ENCODE data around the gene PPID.
A peak's percentile ranks its signal among the peaks of the same experiment; 100 is the strongest.
"Not testable (repeated sequence)": the region's sequence is repeated elsewhere in the genome, so short reads cannot be mapped to it uniquely, and the experiment has no call there.

Gene PPID

GRCh38 chr4:158676076-158676475 is 47.1 kb downstream of the PPID start:
- DNase-seq, result no peak
- intact Hi-C loops (cut with DNase I), result no loop called here

DNA sequence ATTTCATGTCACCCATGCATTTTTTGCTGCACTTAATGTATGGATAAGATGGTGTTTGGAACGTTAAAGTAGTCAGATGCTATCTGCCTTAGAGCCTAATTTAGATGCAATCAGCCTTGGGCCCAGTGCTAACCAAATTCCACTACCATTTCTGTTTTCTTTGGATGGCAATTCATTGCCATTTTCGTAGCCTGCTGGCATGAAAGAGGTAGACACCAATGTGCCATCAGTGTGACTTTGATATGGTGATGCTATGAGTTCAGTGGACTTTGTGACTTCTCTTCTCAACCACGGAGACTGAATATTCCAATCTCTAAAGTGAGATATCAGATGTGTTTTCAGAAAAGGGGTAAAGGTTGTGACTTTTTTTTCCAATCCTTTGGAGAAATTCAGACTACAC is 49.6 kb downstream of the PPID start:
- no peak for DNase-seq
- intact Hi-C loops (cut with DNase I), result loop anchor here (5.0 kb wide), 1 partner anchor 481 kb away; no protein-coding TSS in a partner anchor

- intact Hi-C loops (cut with DNase I), result loop anchor here (5.0 kb wide), 1 partner anchor 480 kb away; no protein-coding TSS in a partner anchor
- DNase-seq, result peak; percentile 97 to 100 (median 99)
Measured at GRCh38 chr4:158671915-158672806, 51.0 kb downstream of the PPID start, which contains the start of gene ETFDH. Gene ETFDH, plus strand, starts transcription at chr4:158672296. Its CDS starts 161 bp downstream, at chr4:158672457.

- no peak for DNase-seq
- intact Hi-C loops (cut with DNase I), result loop anchor here (5.0 kb wide), 1 partner anchor 479 kb away; no protein-coding TSS in a partner anchor
Measured at GRCh38 chr4:158671665-158671914, 51.6 kb downstream of the PPID start, which contains the start of gene C4orf46. Gene C4orf46, minus strand, starts transcription at chr4:158671887. Its CDS starts 86 bp downstream, at chr4:158671801.

- intact Hi-C loops (cut with DNase I), result loop anchor here (5.0 kb wide), 1 partner anchor 479 kb away; no protein-coding TSS in a partner anchor
- DNase-seq, result peak in 41 of 42 donors; percentile 5 to 84 (median 60)
Measured at GRCh38 chr4:158670975-158671664, 52.1 kb downstream of the PPID start.

DNA sequence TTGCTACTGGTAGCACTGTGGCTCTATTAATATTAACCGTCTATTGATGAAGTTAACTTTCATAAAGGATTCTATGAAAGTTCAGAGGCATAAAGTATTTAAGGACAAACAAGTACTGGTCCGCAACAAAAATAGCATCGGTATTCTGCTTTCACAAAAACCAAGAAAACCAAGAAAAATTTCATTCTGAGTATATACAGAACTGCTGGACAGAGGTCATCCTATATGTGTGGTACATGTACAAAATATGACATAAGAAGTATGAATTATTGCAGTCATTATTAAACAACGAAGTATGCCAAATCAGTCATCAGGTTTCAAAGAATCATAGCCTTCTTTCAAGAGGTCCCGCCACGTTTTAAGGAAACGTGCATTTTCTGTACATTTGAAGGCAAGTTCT is 53.9 kb downstream of the PPID start:
- intact Hi-C loops (cut with DNase I), result no loop called here
- DNase-seq, result no peak

GRCh38 chr4:158667651-158668198 is 55.5 kb downstream of the PPID start:
- DNase-seq, result peak in 2 of 42 donors; percentile 1 to 3
- intact Hi-C loops (cut with DNase I), result no loop called here

DNA sequence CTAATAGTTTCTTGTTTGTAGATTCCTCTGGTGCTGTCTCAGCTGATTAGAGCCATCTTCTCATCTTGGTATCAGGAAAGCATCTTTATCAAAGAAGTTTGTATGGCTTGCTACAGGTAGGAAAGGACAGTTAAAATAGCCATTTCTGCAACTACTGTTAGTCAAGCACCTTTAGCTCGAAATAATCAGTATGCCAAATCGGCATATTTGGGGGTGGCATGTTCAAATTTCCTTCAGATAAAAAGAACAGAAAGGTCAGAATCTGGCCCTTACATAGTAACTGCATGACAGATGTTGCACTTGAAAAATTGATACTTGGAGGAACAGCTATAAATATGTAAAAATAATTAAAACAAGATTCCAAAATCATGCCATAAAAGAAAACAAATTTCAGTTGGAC is 56.3 kb downstream of the PPID start:
- intact Hi-C loops (cut with DNase I), result no loop called here
- DNase-seq, result no peak

- DNase-seq, result no peak
- intact Hi-C loops (cut with DNase I), result no loop called here
Measured at GRCh38 chr4:158664806-158665205, 58.4 kb downstream of the PPID start.

DNA sequence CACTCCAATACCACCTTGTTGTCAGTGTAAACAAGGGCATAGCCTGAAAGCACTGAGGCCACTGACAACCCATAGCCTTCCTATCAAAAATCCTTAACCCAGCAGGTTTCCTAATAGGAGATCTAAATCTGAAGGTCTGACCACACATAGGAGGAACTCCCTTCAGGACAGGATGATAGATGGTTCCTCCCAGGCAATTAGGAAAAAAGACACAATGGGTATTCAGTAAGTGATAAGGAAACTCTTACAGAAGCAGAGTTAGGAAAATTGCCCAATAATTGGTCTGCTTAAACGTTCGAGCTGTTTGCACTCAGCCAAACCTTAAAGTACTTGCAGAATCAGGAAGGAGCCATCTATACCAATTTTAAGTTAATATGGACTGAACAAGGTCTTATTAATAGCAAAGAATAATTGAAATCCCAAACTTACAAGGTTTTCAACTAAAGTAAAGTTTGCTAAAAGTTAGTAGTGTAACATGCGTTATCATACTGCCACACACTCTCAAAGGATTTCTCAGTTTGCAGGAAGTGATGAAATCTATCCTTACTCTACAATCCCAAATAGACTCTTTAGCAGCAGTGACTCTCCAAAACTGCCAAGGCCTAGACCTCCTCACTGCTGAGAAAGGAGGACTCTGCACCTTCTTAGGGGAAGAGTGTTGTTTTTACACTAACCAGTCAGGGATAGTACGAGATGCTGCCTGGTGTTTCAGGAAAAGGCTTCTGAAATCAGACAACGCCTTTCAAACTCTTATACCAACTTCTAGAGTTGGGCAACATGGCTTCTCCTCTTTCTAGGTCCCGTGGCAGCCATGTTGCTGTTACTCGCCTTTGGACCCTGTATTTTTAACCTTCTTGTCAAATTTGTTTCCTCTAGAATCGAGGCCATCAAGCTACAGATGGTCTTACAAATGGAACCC is 59.2 kb downstream of the PPID start:
- DNase-seq; intact Hi-C loops (cut with DNase I): not testable (repeated sequence)

- intact Hi-C loops (cut with DNase I), result not testable (repeated sequence)
Measured at GRCh38 chr4:158663255-158663654, 59.9 kb downstream of the PPID start.

More at GRCh38 chr4:158663255-158663654, 59.9 kb downstream of the PPID start:
- DNase-seq, result not testable (repeated sequence)

Data from head of caudate nucleus (tissue), 42 donors.